HG03460 (cell line): ENCODE results near the gene IQCE.

Experiments used
- ATAC-seq: cut with Tn5 transposase; IDR thresholded peaks from one replicate; pipeline ENCODE4 v1.9.1; 2021; ENCODE audit not compliant: unreplicated experiment

Gene IQCE

GRCh38 chr7:2558629-2559282 is at the start of gene IQCE:
Gene IQCE, plus strand, starts transcription at chr7:2558979. Its CDS starts 203 bp downstream, at chr7:2559182.
- ATAC-seq = peak; percentile 46

GRCh38 chr7:2509298-2509906 is 49.4 kb upstream of the IQCE start:
- ATAC-seq = no peak

GRCh38 chr7:2510130-2510776 is 48.5 kb upstream of the IQCE start:
- no peak for ATAC-seq

- ATAC-seq = no peak
Measured at GRCh38 chr7:2510909-2511768, 47.6 kb upstream of the IQCE start.

- no peak for ATAC-seq
Measured at GRCh38 chr7:2511769-2512168, 47.0 kb upstream of the IQCE start.

GRCh38 chr7:2512179-2512661 is 46.6 kb upstream of the IQCE start:
- no peak for ATAC-seq

- no peak for ATAC-seq
Measured at GRCh38 chr7:2512713-2513112, 46.1 kb upstream of the IQCE start.

GRCh38 chr7:2513702-2514101 is 45.1 kb upstream of the IQCE start:
- no peak for ATAC-seq

GRCh38 chr7:2514473-2515423 is 44.0 kb upstream of the IQCE start:
- no peak for ATAC-seq

GRCh38 chr7:2515424-2516193 is 43.2 kb upstream of the IQCE start:
- no peak for ATAC-seq

GRCh38 chr7:2516194-2516555 is 42.6 kb upstream of the IQCE start:
- no peak for ATAC-seq

- no peak for ATAC-seq
Measured at GRCh38 chr7:2517026-2517425, 41.8 kb upstream of the IQCE start.

GRCh38 chr7:2517678-2518507 is 40.9 kb upstream of the IQCE start:
- ATAC-seq = no peak

- ATAC-seq = no peak
Measured at GRCh38 chr7:2518737-2519118, 40.1 kb upstream of the IQCE start.

- ATAC-seq = peak; percentile 71
Measured at GRCh38 chr7:2519119-2519930, 39.5 kb upstream of the IQCE start, which contains the start of gene LFNG. Gene LFNG, plus strand, starts transcription at chr7:2519774. Its CDS starts 88 bp downstream, at chr7:2519862.

GRCh38 chr7:2520131-2520760 is 38.5 kb upstream of the IQCE start:
- ATAC-seq = no peak

- no peak for ATAC-seq
Measured at GRCh38 chr7:2520761-2521290, 38.0 kb upstream of the IQCE start.
